ENCODE measurements around the gene DUSP28.

DNA sequence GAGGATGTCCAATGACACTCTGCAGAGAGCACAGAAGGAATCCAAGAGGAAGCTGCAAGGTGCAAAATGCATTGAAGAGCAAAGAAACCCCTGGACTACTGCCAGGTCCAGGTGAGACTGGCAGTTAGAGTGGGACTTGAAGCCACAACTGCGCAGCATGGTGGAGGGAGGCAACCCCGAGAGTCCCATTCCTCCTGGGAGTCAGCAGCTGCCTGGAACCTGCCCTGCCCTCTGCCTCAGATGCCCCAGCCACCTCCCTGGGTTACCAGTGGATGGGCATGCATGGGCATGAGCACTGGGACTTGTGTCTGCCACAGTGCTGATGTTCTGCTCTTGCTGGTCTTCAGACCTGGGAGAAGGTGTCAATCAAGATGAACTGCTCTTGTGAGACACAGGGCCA, 45.5 kb upstream of the DUSP28 start:
- TF ChIP-seq, protein P1, sequence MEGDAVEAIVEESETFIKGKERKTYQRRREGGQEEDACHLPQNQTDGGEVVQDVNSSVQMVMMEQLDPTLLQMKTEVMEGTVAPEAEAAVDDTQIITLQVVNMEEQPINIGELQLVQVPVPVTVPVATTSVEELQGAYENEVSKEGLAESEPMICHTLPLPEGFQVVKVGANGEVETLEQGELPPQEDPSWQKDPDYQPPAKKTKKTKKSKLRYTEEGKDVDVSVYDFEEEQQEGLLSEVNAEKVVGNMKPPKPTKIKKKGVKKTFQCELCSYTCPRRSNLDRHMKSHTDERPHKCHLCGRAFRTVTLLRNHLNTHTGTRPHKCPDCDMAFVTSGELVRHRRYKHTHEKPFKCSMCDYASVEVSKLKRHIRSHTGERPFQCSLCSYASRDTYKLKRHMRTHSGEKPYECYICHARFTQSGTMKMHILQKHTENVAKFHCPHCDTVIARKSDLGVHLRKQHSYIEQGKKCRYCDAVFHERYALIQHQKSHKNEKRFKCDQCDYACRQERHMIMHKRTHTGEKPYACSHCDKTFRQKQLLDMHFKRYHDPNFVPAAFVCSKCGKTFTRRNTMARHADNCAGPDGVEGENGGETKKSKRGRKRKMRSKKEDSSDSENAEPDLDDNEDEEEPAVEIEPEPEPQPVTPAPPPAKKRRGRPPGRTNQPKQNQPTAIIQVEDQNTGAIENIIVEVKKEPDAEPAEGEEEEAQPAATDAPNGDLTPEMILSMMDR (conservative IDR thresholded peaks at IDR 0.05): no peak
- no peak for TF ChIP-seq ZFX (IDR thresholded peaks at IDR 0.05)
